Measurements from ENCODE around the gene DCTPP1. TPM values are rescaled to one million over a fixed set of nuclear protein-coding genes. Genes with fewer than 3 reads are reported as not detected.
"Not testable (repeated sequence)": the region's sequence is repeated elsewhere in the genome, so short reads cannot be mapped to it uniquely, and the experiment has no call there.

Gene DCTPP1
- 100 to 1,000 TPM; 101 to 145 (median 123) TPM for polyA plus RNA-seq (ENCODE audit: low read depth in 6 of 6)

DNA sequence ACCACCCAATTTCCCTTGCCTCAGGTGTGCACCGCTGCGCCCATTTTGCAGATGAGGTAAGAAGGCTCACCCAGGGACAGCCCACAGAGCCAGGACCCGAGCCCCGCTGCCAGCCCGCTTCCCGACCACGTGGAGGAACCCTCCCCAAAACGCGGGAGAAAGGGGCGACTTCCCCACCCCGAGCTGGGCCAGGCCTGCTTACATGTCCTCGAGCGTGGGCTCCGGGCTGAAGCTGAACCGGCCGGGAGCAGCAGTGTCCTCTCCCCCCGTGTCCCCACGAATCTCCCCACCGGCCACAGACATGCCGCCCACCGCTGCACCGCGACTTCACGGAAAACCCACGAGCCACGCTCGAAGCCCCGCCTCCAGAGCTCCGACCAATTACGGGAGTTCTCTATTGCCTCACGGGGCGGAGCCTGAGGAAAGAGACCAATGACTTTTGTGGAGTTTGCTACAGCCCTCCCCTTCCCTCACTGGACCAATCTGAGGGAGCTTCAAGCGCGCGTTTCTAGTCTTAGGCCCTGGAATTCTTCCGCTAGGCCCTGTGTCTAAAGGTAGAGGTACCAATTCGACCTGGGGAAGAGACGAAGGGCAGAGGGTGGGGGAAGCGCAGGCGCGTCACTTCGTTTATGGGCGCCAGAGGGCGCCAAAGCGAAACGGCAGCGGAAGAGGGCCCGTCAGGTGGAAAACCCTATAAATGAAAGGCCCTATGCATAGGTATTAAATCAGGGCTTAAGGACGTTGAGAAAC is at the start of gene DCTPP1:
TSS of gene DCTPP1 (minus strand) at position 353 of the 750 bp plus-strand sequence. CDS start at position 303, 50 bp downstream.
- DNase-seq, result peak; percentile 96
- Mint-ChIP-seq H3K9me3 (no peaks in the 10 kb centered on the region), H3K36me3 (peaks cover 5 to 8% of the 10 kb centered on the region in 2 donors), H3K4me1 (peaks cover 9 to 15% (median 9%) of the 10 kb centered on the region in 3 donors), H3K27me3 (no peaks in the 10 kb centered on the region), H3K4me3 (no peak within 1 kb of the TSS), H3K27ac (peak within 1 kb of the TSS in 1 of 6 donors; percentile 14)
- ATAC-seq (ENCODE audit: low read depth in 2 of 2), result peak; percentile 95 to 97

DNA sequence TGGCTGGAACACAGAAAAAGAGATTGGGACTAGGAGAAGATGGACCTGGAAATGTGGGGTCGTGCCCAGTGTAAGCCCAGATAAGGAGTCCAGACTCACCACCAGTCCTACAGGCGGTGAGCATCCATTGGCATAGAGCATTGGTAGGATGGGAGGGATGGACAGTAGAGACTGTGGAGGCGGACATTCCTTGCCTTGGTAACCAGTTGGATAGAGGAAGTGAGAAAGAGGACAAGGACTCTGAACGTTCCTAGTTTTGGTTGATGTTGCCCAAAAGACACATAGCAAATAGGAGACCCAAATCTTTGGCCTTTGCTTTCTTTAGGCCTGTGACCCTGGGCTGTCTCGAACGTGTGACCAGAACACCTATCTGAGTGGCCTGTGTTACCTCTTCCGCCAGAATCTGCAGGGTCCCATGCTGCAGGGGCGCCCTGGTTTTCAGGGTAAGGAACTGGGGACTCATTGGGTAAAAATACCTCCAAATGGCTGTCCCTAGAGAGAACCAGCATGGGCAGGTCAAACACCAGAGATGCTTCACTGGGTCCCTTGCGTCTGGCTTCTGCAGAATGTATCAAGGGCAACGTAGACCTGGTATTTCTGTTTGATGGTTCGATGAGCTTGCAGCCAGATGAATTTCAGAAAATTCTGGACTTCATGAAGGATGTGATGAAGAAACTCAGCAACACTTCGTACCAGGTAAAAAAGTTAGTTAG is 49.1 kb upstream of the DCTPP1 start:
- no peaks in the 10 kb centered on the region for H3K9me3 Mint-ChIP-seq
- DNase-seq (no peak), ATAC-seq (ENCODE audit: low read depth in 2 of 2) (no peak)
- peak overlapping the region in 4 of 6 donors; percentile 39 to 85 (median 62) for H3K27ac Mint-ChIP-seq
- H3K27me3 Mint-ChIP-seq, result no peaks in the 10 kb centered on the region
- peak overlapping the region in 1 of 8 donors; percentile 42 for H3K4me3 Mint-ChIP-seq
- H3K36me3 Mint-ChIP-seq, result peaks cover 8 to 17% of the 10 kb centered on the region in 2 donors
- peaks cover 14 to 40% (median 18%) of the 10 kb centered on the region in 3 donors for H3K4me1 Mint-ChIP-seq

DNA sequence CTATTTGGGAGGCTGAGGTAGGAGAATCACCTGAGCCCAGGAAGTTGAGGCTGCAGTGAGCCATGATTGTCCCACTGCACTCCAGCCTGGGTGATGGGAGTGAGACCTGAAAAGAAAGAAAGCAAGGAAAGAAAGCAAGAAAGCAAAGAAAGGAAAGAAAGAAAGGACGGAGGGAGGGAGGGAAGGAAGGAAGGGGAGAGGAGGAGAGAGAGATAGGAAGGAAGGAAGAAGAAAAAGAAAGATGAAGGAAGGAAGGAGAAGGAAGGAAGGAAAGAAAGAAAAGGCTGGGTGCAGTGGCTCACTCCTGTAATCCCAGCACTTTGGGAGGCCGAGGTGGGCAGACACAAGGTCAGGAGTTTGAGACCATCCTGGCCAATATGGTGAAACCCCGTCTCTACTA is 47.9 kb upstream of the DCTPP1 start:
- Mint-ChIP-seq H3K4me1 (peaks cover 25 to 50% (median 29%) of the 10 kb centered on the region in 3 donors), H3K36me3 (peaks cover 8 to 17% of the 10 kb centered on the region in 2 donors), H3K4me3 (peak overlapping the region in 2 of 8 donors; percentile 10 to 74), H3K27ac (peak overlapping the region in 3 of 6 donors; percentile 39 to 85 (median 66))
- ATAC-seq (ENCODE audit: low read depth in 2 of 2); H3K9me3 Mint-ChIP-seq; DNase-seq; H3K27me3 Mint-ChIP-seq: not testable (repeated sequence)

DNA sequence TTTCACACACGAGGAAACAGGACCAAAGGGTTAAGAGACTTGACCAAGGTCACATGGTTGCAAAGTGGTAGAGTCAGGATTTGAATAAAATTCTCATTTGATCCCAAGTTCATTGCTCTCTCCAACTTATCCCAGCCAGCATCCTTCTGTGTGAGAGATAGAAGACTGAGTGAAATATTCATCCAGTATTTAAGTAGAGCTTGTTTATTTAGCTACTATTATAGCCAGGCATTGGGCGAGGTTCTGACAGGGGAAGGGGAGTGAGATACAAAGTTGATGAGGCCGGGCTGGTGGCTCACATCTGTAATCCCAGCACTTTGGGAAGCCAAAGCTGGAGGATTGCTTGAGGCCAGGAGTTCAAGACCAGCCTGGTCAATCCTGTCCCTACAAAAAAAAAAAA is 47.2 kb upstream of the DCTPP1 start:
- Mint-ChIP-seq H3K9me3 (peaks cover 0 to 2% (median 0%) of the 10 kb centered on the region in 7 donors), H3K27ac (peak overlapping the region in 3 of 6 donors; percentile 49 to 85 (median 79)), H3K4me1 (peaks cover 29 to 58% (median 37%) of the 10 kb centered on the region in 3 donors), H3K4me3 (no peak overlapping the region), H3K36me3 (peaks cover 1 to 12% of the 10 kb centered on the region in 2 donors), H3K27me3 (no peaks in the 10 kb centered on the region)
- ATAC-seq (ENCODE audit: low read depth in 2 of 2) (no peak), DNase-seq (no peak)

DNA sequence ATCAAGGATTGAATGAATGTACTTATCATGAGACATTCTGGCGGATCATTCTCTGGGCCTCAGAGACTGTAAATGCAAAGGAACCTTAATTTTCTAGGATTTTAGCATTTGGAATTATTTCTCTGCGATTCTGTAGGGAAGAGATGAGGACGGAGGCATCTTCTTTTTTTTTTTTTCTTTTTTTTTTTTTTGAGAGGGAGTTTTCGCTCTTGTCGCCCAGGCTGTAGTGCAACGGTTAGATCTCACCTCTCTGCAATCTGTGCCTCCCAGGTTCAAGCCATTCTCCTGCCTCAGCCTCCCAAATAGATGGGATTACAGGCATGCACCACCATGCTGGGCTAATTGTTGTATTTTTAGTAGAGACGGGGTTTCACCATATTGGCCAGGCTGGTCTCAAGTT is 44.9 kb upstream of the DCTPP1 start:
- peak overlapping the region in 2 of 6 donors; percentile 58 to 75 for H3K27ac Mint-ChIP-seq
- H3K27me3 Mint-ChIP-seq, result no peaks in the 10 kb centered on the region
- DNase-seq, result no peak
- peaks cover 0 to 12% of the 10 kb centered on the region in 2 donors for H3K36me3 Mint-ChIP-seq
- peak overlapping the region in 6 of 8 donors; percentile 9 to 82 (median 50) for H3K4me3 Mint-ChIP-seq
- peaks cover 0 to 2% (median 0%) of the 10 kb centered on the region in 7 donors for H3K9me3 Mint-ChIP-seq
- ATAC-seq (ENCODE audit: low read depth in 2 of 2), result no peak
- H3K4me1 Mint-ChIP-seq, result peaks cover 33 to 66% (median 43%) of the 10 kb centered on the region in 3 donors

DNA sequence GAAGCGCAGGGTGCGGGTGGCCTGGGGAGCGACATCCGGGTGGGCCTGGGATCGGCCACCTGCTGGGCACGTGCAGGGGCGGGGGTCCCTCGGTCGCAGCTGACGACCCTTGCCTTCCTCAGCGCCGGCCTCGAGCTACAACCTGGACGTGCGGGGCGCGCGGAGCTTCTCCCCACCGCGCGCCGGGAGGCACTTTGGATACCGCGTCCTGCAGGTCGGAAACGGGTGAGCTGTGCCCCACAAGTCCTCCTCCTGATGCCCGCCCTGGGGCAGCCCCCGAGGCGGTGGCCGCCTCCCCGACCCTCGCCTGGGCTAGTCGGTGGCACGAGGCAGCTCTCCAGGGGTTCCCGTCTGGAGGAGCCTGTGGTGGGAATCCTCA is 44.2 kb upstream of the DCTPP1 start:
- H3K4me3 Mint-ChIP-seq, result peak overlapping the region in 6 of 8 donors; percentile 60 to 95 (median 84)
- peak overlapping the region in 1 of 6 donors; percentile 96 for H3K27ac Mint-ChIP-seq
- DNase-seq (no peak), ATAC-seq (ENCODE audit: low read depth in 2 of 2) (no peak)
- no peaks in the 10 kb centered on the region for H3K27me3 Mint-ChIP-seq
- peaks cover 33 to 65% (median 39%) of the 10 kb centered on the region in 3 donors for H3K4me1 Mint-ChIP-seq
- H3K9me3 Mint-ChIP-seq, result peaks cover 0 to 2% (median 0%) of the 10 kb centered on the region in 7 donors
- peaks cover 0 to 12% of the 10 kb centered on the region in 2 donors for H3K36me3 Mint-ChIP-seq

DNA sequence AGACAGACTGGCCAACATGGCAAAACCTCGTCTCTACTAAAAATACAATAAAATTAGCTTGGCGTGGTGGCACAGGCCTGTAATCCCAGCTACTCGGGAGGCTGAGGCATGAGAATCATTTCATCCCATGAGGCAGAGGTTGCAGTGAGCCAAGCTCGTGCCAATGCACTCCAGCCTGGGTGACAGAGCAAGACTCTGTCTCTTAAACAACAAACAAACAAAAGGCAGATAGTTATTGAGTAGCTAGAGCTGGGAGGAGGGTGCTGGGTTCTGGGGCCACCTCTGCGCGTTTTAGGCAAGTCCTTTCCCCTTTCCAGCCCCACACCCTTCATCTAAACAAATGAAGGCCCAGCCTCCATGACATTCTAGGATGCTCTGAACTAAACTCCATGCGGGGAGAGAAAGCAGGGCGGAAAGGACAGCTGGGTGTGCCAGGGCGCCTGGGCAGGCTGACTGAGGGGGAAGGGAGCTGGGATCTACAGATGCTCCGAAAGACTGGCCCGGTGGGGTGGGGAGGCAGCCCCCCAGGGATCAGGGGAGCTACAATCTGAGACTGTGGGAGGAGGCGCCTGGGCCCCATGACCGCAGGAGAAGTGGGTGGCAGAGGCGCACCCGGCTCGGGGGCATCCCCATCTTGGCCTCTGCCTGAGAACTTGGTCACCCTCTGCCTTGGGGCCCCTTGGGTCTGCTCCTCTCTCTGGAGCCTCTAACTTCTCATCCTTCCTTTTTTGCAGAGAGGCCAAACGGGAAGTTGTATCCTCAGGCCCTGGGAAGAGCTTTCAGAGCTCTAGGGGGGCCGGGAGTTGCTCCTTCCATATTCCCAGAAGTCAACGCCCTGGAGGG is 43.6 kb upstream of the DCTPP1 start:
- Mint-ChIP-seq H3K27me3 (no peaks in the 10 kb centered on the region), H3K9me3 (peaks cover 0 to 2% (median 0%) of the 10 kb centered on the region in 7 donors), H3K27ac (peak overlapping the region; percentile 93 to 97 (median 96)), H3K36me3 (peaks cover 0 to 12% of the 10 kb centered on the region in 2 donors), H3K4me3 (peak overlapping the region; percentile 83 to 97 (median 92)), H3K4me1 (peaks cover 29 to 59% (median 33%) of the 10 kb centered on the region in 3 donors)
- DNase-seq (no peak), ATAC-seq (ENCODE audit: low read depth in 2 of 2) (peak; percentile 35)

DNA sequence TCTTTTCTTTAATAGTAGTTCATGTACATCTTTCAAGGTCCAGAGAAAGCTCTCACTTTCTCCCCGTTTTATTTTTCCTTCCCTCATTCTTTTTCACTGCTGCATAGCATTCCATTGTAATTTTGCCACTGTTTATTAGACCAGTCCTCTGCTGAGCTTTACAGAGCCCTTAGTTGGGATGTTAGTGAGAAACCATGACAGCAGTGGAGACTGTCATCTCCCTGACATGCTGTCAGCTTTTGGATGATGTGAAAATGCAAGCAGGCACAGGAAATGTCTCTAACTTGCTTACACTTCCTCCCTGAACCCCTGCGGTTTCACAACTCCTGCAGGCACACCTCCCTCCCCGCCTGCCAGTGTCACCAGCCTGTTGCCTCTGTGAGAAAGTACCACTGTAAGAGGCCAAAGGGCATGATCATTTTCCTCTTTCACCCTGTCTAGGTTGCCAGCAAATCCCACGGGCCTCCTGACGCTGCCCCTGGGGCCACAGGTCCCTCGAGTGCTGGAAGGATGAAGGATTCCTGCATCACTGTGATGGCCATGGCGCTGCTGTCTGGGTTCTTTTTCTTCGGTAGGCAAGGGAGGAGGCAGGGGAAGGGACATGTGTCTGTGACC is 42.6 kb upstream of the DCTPP1 start, which contains the start of gene ITGAL:
TSS of gene ITGAL (plus strand) at position 415 of the 615 bp plus-strand sequence. CDS start at position 511, 96 bp downstream.
- peaks cover 0 to 11% of the 10 kb centered on the region in 2 donors for H3K36me3 Mint-ChIP-seq
- ATAC-seq (ENCODE audit: low read depth in 2 of 2) (peak; percentile 82 to 85), DNase-seq (peak; percentile 67)
- peaks cover 0 to 2% (median 0%) of the 10 kb centered on the region in 7 donors for H3K9me3 Mint-ChIP-seq
- no peaks in the 10 kb centered on the region for H3K27me3 Mint-ChIP-seq
- peak within 1 kb of the TSS; percentile 94 to 97 (median 96) for H3K27ac Mint-ChIP-seq
- peak within 1 kb of the TSS; percentile 83 to 97 (median 92) for H3K4me3 Mint-ChIP-seq
- H3K4me1 Mint-ChIP-seq, result peaks cover 23 to 49% (median 32%) of the 10 kb centered on the region in 3 donors

DNA sequence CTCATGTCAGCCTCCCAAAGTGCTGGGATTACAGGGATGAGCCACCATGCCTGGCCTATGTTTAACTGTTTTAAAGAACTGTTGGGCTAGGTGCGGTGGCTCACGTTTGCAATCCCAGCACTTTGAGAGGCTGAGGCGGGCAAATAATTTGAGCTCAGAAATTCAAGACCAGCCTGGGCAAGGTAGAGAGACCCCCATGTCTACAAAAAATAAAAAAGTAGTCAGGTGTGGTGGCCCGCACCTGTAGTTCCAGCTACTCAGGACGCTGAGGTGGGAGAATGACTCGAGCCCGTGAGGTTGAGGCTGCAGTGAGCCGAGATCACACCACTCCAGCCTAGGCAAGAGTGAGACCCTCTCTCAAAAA is 40.8 kb upstream of the DCTPP1 start:
- H3K4me1 Mint-ChIP-seq, result peaks cover 27 to 52% (median 32%) of the 10 kb centered on the region in 3 donors
- no peak for DNase-seq
- H3K27ac Mint-ChIP-seq, result peak overlapping the region in 2 of 6 donors; percentile 44 to 96
- H3K4me3 Mint-ChIP-seq, result peak overlapping the region in 1 of 8 donors; percentile 47
- H3K27me3 Mint-ChIP-seq, result no peaks in the 10 kb centered on the region
- no peak for ATAC-seq (ENCODE audit: low read depth in 2 of 2)
- H3K36me3 Mint-ChIP-seq, result peaks cover 0 to 4% of the 10 kb centered on the region in 2 donors
- peaks cover 0 to 2% (median 0%) of the 10 kb centered on the region in 7 donors for H3K9me3 Mint-ChIP-seq

DNA sequence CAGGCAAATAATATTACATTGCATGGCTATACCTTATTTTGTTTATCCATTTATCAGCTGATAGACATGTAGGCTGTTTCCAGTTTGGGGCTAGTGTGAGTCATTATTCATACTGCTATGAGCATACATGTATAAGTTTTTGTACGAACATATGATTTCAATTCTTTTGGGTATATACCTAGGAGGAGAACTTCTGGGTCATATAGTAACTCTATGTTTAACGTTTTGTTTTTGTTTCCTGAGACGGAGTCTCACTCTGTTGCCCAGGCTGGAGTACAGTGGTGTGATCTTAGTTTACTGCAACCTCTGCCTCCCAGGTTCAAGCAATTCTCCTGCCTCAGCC is 40.3 kb upstream of the DCTPP1 start:
- Mint-ChIP-seq H3K27me3 (no peaks in the 10 kb centered on the region), H3K4me3 (peak overlapping the region in 1 of 8 donors; percentile 44), H3K9me3 (peaks cover 0 to 2% (median 0%) of the 10 kb centered on the region in 7 donors), H3K27ac (peak overlapping the region in 1 of 6 donors; percentile 53), H3K4me1 (peaks cover 27 to 49% (median 30%) of the 10 kb centered on the region in 3 donors), H3K36me3 (peaks cover 0 to under 1% of the 10 kb centered on the region in 2 donors)
- DNase-seq, result no peak
- no peak for ATAC-seq (ENCODE audit: low read depth in 2 of 2)

DNA sequence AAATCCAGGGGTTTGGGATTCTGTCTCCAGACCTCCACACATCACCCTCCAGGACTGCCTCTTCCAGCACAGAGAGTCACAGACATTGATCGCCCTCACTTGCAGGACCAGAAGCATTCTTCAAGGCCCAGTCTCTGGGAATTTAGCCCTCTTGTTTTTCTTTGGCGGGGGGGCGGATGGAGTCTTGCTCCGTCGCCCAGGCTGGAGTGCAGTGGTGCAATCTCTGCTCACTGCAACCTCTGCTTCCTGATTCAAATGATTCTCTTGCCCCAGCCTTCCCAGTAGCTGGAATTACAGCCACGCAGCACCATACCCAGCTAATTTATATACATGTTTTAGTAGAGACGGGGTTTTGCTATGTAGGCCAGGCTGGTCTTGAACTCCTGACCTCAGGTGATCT is 34.2 kb upstream of the DCTPP1 start:
- no peaks in the 10 kb centered on the region for H3K27me3 Mint-ChIP-seq
- peaks cover 7 to 18% (median 10%) of the 10 kb centered on the region in 3 donors for H3K4me1 Mint-ChIP-seq
- no peak for ATAC-seq (ENCODE audit: low read depth in 2 of 2)
- no peaks in the 10 kb centered on the region for H3K36me3 Mint-ChIP-seq
- no peak for DNase-seq
- H3K4me3 Mint-ChIP-seq, result no peak overlapping the region
- H3K27ac Mint-ChIP-seq, result no peak overlapping the region
- no peaks in the 10 kb centered on the region for H3K9me3 Mint-ChIP-seq

DNA sequence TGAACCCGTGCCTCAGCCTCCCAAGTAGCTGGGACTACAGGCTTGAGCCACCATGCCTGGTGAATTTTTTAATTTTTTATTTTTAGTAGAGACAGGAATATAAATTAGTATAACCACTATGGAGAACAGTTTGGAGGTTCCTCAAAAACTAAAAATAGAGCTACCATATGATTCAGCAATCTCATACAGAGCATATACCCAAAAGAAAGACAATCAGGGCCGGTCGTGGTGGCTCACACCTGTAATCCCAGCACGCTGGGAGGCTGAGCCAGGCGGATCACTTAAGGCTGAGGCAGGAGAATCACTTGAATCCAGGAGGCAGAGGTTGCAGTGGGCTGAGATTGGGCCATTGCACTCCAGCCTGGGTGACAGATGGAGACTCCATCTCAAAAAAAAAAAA is 31.6 kb upstream of the DCTPP1 start:
- peak overlapping the region in 1 of 6 donors; percentile 20 for H3K27ac Mint-ChIP-seq
- DNase-seq; H3K27me3 Mint-ChIP-seq; H3K36me3 Mint-ChIP-seq; ATAC-seq (ENCODE audit: low read depth in 2 of 2); H3K9me3 Mint-ChIP-seq: not testable (repeated sequence)
- H3K4me3 Mint-ChIP-seq, result peak overlapping the region in 1 of 8 donors; percentile 33
- H3K4me1 Mint-ChIP-seq, result peaks cover 12 to 35% (median 29%) of the 10 kb centered on the region in 3 donors

Data from naive B cell (primary cell).